Measurements from ENCODE around the gene ANKLE2. TPM values are rescaled to one million over a fixed set of nuclear protein-coding genes. Genes with fewer than 3 reads are reported as not detected.
"Not testable (repeated sequence)": the region's sequence is repeated elsewhere in the genome, so short reads cannot be mapped to it uniquely, and the experiment has no call there.

The ANKLE2 gene
- total and polyA plus RNA-seq, 2 of the 13 experiments (the other 11 are each of a cell fraction or from before 2014, with no cell fraction given), result 35.3 to 37.1 TPM

DNA sequence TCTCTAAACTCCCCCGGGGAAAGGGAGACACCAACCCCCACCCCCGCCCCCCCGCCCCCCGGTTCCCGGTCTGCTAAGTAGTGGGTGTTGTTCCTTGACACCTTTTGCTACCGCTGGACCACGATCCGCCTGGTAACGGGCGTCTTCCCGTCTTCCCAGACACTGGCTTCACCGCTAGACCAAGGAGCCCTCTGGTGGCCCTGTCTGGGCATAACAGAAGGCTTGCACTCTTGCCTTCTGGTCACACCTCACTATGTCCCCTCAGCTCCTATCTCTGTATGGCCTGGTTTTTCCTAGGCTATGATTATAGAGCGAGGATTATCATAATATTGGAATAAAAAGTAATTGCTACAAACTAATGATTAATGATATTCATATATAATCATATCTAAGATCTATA, 47.8 kb upstream of the ANKLE2 start:
- H2AFZ ChIP-seq (ENCODE audit: low read length); H3K4me3 ChIP-seq (replicated peaks in 1 of 3; ENCODE audit: insufficient read depth in 1 of 3, low read depth in 2 of 3, low read length in 3 of 3); H4K20me1 ChIP-seq (ENCODE audit: insufficient read depth, low read length); BruUV-seq (replicated peaks); ATAC-seq; H3K79me2 ChIP-seq (ENCODE audit: insufficient read depth, low read length); FAIRE-seq; H3K4me2 ChIP-seq (ENCODE audit: low read depth, low read length); H3K4me1 ChIP-seq (ENCODE audit: insufficient read depth, low read length); H3K9ac ChIP-seq (ENCODE audit: insufficient read depth, low read depth, low read length); CTCF ChIA-PET (ENCODE audit: low intra/inter-chr PET ratio, low total read pairs); POLR2A ChIA-PET; in situ Hi-C loops (cut with HindIII; ENCODE audit: extremely low pct_ligation_motif_present, low pct_unique_long_range_greater_than_20kb); H3K27me3 ChIP-seq (ENCODE audit: control insufficient read depth in 1 of 2, insufficient read depth in 2 of 2, low read length in 2 of 2); H3K9me3 ChIP-seq (ENCODE audit: low read length); H3K27ac ChIP-seq (ENCODE audit: extremely low read length, insufficient read depth, low read length); intact Hi-C loops (cut with micrococcal nuclease; ENCODE audit: unreplicated experiment); DNase-seq (ENCODE audit: low spot score): not testable (repeated sequence)
- TF ChIP-seq, protein P1, sequence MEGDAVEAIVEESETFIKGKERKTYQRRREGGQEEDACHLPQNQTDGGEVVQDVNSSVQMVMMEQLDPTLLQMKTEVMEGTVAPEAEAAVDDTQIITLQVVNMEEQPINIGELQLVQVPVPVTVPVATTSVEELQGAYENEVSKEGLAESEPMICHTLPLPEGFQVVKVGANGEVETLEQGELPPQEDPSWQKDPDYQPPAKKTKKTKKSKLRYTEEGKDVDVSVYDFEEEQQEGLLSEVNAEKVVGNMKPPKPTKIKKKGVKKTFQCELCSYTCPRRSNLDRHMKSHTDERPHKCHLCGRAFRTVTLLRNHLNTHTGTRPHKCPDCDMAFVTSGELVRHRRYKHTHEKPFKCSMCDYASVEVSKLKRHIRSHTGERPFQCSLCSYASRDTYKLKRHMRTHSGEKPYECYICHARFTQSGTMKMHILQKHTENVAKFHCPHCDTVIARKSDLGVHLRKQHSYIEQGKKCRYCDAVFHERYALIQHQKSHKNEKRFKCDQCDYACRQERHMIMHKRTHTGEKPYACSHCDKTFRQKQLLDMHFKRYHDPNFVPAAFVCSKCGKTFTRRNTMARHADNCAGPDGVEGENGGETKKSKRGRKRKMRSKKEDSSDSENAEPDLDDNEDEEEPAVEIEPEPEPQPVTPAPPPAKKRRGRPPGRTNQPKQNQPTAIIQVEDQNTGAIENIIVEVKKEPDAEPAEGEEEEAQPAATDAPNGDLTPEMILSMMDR (CRISPR knock-in tag; IDR thresholded peaks at IDR 0.05), result peak; percentile 53
- TF ChIP-seq, protein P2, sequence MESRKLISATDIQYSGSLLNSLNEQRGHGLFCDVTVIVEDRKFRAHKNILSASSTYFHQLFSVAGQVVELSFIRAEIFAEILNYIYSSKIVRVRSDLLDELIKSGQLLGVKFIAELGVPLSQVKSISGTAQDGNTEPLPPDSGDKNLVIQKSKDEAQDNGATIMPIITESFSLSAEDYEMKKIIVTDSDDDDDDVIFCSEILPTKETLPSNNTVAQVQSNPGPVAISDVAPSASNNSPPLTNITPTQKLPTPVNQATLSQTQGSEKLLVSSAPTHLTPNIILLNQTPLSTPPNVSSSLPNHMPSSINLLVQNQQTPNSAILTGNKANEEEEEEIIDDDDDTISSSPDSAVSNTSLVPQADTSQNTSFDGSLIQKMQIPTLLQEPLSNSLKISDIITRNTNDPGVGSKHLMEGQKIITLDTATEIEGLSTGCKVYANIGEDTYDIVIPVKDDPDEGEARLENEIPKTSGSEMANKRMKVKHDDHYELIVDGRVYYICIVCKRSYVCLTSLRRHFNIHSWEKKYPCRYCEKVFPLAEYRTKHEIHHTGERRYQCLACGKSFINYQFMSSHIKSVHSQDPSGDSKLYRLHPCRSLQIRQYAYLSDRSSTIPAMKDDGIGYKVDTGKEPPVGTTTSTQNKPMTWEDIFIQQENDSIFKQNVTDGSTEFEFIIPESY (CRISPR knock-in tag; IDR thresholded peaks at IDR 0.05), result peak; percentile 98
- H3K36me3 ChIP-seq (replicated peaks in 1 of 2; ENCODE audit: control insufficient read depth in 1 of 2, insufficient read depth in 2 of 2, low read length in 2 of 2), result peaks cover 35 to 58% of the 10 kb centered on the region in 2 experiments
- WGBS (ENCODE audit: low lambda C conversion rate), result 95% methylated on average over 13 of the region's 13 CpGs

DNA sequence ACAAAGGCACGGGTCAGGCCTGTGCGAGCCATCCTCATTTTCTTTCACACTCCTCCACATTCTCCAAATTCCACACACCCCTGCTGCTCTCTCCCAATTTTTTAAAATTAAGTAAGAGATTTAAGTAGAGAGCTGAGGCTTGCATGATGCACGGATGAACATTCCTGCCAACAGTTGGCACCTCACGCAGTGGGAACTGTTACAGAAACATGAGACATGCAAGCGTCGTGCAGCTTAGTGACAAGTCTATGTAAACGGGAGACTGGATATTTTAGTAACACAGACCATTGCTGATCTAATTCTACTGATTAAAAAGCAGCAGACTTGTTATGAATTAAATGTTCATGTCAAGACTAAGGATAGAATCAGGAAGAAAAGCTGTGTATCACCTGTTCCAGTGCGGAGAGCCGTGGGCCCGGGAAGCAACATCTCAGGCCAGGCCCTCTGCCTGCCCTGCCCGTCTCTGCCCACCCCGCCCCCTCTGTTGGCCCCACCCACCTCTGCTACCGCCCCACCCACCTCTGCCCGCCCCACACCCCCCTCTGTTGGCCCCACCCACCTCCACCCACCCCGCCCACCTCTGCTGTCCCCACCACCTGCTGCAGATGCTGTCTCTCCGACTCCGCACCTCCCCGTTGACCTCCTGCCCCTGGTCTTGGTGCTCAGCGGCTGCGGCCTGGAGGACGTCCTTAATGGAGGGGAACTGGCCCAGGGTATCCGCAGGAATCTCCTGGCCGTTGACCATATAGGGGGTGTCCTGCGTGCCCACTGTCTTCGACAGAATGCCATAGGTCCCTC, 45.9 kb upstream of the ANKLE2 start:
- intact Hi-C loops (cut with micrococcal nuclease; ENCODE audit: unreplicated experiment), result no loop called here
- TF ChIP-seq SRSF1 (optimal IDR thresholded peaks at IDR 0.05; ENCODE audit: low read depth, low read length), result no peak
- TF ChIP-seq ZBTB3 (CRISPR knock-in tag; IDR thresholded peaks at IDR 0.05; ENCODE audit: borderline replicate concordance, low read depth), result no peak
- no peak for TF ChIP-seq HBP1 (CRISPR knock-in tag; IDR thresholded peaks at IDR 0.05; ENCODE audit: low read depth)
- TF ChIP-seq ZFP1 (CRISPR knock-in tag; IDR thresholded peaks at IDR 0.05), result no peak
- no peak for TF ChIP-seq ZNF644 (CRISPR knock-in tag; IDR thresholded peaks at IDR 0.05; ENCODE audit: low read depth)
- TF ChIP-seq ZNF30 (CRISPR knock-in tag; IDR thresholded peaks at IDR 0.05), result no peak
- TF ChIP-seq ZNF770 (CRISPR knock-in tag; IDR thresholded peaks at IDR 0.05), result no peak
- TF ChIP-seq TMF1 (CRISPR knock-in tag; IDR thresholded peaks at IDR 0.05; ENCODE audit: low read depth), result no peak

More for the DNA sequence above, 45.9 kb upstream of the ANKLE2 start:
- ChIA-PET POLR2A (no interaction called here), CTCF (ENCODE audit: low intra/inter-chr PET ratio, low total read pairs) (no interaction called here)
- 0 out of 2 replicates have a peak, but pooled peaks cover 7% of the 10 kb centered on the region for H4K20me1 ChIP-seq (ENCODE audit: insufficient read depth, low read length)
- no peak overlapping the region for H3K27ac ChIP-seq (ENCODE audit: extremely low read length, insufficient read depth, low read length)
- peaks cover 6% of the 10 kb centered on the region for H3K79me2 ChIP-seq (ENCODE audit: insufficient read depth, low read length)
- H3K9me3 ChIP-seq (ENCODE audit: low read length), result no peaks in the 10 kb centered on the region
- H3K4me3 ChIP-seq (replicated peaks in 1 of 3; ENCODE audit: insufficient read depth in 1 of 3, low read depth in 2 of 3, low read length in 3 of 3), result no peak overlapping the region
- BruUV-seq (replicated peaks), result no TSS peak
- no peak overlapping the region for H3K4me2 ChIP-seq (ENCODE audit: low read depth, low read length)
- H3K4me1 ChIP-seq (ENCODE audit: insufficient read depth, low read length), result no peaks in the 10 kb centered on the region
- no peaks in the 10 kb centered on the region for H3K27me3 ChIP-seq (ENCODE audit: control insufficient read depth in 1 of 2, insufficient read depth in 2 of 2, low read length in 2 of 2)
- no peak for FAIRE-seq
- ATAC-seq, result no peak
- H3K9ac ChIP-seq (ENCODE audit: insufficient read depth, low read depth, low read length), result no peak overlapping the region
- no peak for DNase-seq (ENCODE audit: low spot score)
- WGBS (ENCODE audit: low lambda C conversion rate), result 96% methylated on average over 25 of the region's 25 CpGs
- H2AFZ ChIP-seq (ENCODE audit: low read length), result no peak overlapping the region
- in situ Hi-C loops (cut with HindIII; ENCODE audit: extremely low pct_ligation_motif_present, low pct_unique_long_range_greater_than_20kb), result no loop called here
- H3K36me3 ChIP-seq (replicated peaks in 1 of 2; ENCODE audit: control insufficient read depth in 1 of 2, insufficient read depth in 2 of 2, low read length in 2 of 2), result peaks cover 31 to 59% of the 10 kb centered on the region in 2 experiments
